Stomach smooth muscle (tissue), 2 donors: ENCODE measurements around the gene RSBN1L.

Source experiments
- H3K27ac ChIP-seq: one replicate; pipeline ENCODE4 v1.7.0; 2013; ENCODE audit warnings: mild to moderate bottlenecking, low read length, inconsistent platforms
- H3K27me3 ChIP-seq, 2 donors: one replicate each; pipeline ENCODE4 v1.7.0; 2013; ENCODE audit warnings: low read length in 2 of 2; ENCODE audit not compliant: insufficient read depth in 2 of 2, control insufficient read depth in 1 of 2
- H3K36me3 ChIP-seq, 2 donors: one replicate each; pipeline ENCODE4 v1.7.0; 2013; ENCODE audit warnings: low read length in 2 of 2; ENCODE audit not compliant: control insufficient read depth in 2 of 2, insufficient read depth in 2 of 2
- H3K4me1 ChIP-seq: one replicate; pipeline ENCODE4 v1.7.0; 2013; ENCODE audit warnings: low read length; ENCODE audit not compliant: control insufficient read depth, insufficient read depth
- H3K4me3 ChIP-seq, 2 donors: one replicate each; pipeline ENCODE4 v1.7.0; 2013; ENCODE audit warnings: low read length in 2 of 2
- H3K9ac ChIP-seq, 2 donors: one replicate each; pipeline ENCODE4 v1.7.0; 2013; ENCODE audit warnings: low read length in 2 of 2, mild to moderate bottlenecking in 1 of 2
- H3K9me3 ChIP-seq, 2 donors: one replicate each; pipeline ENCODE4 v1.7.0; 2013; ENCODE audit warnings: low read length in 2 of 2; ENCODE audit not compliant: control insufficient read depth in 2 of 2
- donor health status: healthy.
- donor health status: Pancreatic carcinoma.

RSBN1L gene

GRCh38 chr7:77791956-77792355 is 95.7 kb downstream of the RSBN1L start:
- Histone ChIP-seq H3K9me3 (no peaks in the 10 kb centered on the region), H3K4me3 (no peak overlapping the region), H3K9ac (no peak overlapping the region), H3K4me1 (peaks cover 3% of the 10 kb centered on the region), H3K27ac (no peak overlapping the region), H3K27me3 (no peaks in the 10 kb centered on the region), H3K36me3 (peaks cover 3 to 7% of the 10 kb centered on the region in 2 donors)

DNA sequence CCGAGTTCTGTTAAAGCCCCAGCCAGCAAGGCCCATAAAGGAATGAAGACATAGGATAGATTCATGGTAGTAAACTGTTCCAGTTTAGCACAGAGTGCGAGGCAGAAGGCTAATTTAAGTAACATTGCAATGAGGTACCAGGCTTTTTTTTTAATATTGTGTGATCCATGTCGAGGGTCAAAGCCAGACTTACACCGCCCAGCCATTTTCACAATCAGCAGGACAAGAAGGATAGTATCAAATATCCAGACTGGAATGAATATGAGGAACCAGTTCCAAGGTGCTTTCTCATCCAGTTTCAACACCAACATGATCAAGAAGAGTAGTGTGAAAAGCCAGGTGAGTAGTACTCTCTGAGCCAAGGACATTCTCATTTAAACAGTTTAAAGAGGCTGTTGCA is 97.7 kb downstream of the RSBN1L start:
- Histone ChIP-seq H3K27me3 (no peaks in the 10 kb centered on the region), H3K4me1 (peaks cover 10% of the 10 kb centered on the region), H3K36me3 (peaks cover 3 to 7% of the 10 kb centered on the region in 2 donors), H3K9me3 (no peaks in the 10 kb centered on the region), H3K27ac (no peak overlapping the region), H3K9ac (no peak overlapping the region), H3K4me3 (no peak overlapping the region)

GRCh38 chr7:77796109-77796508 is 99.8 kb downstream of the RSBN1L start:
- Histone ChIP-seq H3K27me3 (no peaks in the 10 kb centered on the region), H3K9me3 (no peaks in the 10 kb centered on the region), H3K36me3 (peaks cover 3 to 7% of the 10 kb centered on the region in 2 donors), H3K4me1 (peaks cover 16% of the 10 kb centered on the region), H3K27ac (no peak overlapping the region), H3K9ac (no peak overlapping the region), H3K4me3 (no peak overlapping the region)

DNA sequence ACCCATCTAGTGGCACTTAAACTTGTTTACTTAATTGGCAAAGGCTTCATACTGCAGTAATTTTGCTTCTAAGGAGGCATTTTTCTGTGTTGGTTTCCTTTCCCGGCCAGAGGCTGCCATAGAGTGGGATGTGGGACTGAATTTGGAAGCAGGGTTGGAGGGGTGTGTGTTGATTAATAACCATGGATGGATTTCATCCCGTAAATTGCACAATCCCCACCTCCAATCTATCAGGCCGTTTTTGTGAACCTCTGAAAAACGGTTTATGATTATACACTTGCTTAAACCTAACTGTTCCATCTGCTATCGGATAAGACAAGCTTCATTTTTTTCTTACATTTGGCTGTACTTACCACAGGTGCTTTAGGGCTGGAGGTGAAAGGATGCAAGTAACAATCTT is 100.7 kb downstream of the RSBN1L start:
- Histone ChIP-seq H3K4me1 (peaks cover 16% of the 10 kb centered on the region), H3K27ac (no peak overlapping the region)

DNA sequence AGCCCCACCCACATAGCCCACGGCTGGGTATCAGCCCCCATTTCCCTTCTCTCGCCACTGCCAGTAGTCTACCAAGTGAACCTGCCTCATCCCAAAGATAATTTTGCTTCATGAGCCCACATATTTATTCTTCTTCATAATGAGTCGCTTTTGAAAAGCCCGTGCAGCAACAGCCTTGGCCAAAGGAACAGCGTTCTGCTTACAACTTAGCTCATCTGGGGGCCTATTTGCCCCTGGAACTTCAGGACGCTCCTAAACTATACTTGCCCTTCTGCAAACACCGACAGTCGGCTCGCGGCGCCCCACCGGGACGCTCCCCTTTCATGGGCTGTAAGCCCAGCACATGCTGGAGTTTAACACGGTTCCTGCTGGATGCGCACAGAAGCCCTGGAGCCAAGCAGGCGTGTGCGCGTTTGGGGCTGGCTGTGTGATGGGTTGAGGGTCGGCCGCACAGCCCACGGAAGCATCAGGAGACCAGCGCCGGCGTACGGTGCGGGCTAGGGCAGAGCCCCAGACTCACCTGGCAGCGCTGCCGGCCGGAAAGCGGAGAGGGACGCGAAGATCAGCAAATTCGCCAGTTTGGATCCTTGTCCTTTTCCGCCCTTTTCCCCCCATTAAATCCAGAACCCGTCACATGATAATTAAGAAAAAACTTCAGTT is 101.6 kb downstream of the RSBN1L start:
- Histone ChIP-seq H3K27me3 (no peaks in the 10 kb centered on the region), H3K4me3 (peak overlapping the region; percentile 98), H3K4me1 (peaks cover 16% of the 10 kb centered on the region), H3K9me3 (no peaks in the 10 kb centered on the region), H3K36me3 (peaks cover 3 to 7% of the 10 kb centered on the region in 2 donors), H3K27ac (peak overlapping the region; percentile 75), H3K9ac (peak overlapping the region; percentile 85 to 91)

More for the DNA sequence above, 100.7 kb downstream of the RSBN1L start:
- H3K9me3 ChIP-seq, result no peaks in the 10 kb centered on the region
- peaks cover 3 to 7% of the 10 kb centered on the region in 2 donors for H3K36me3 ChIP-seq
- H3K4me3 ChIP-seq, result peak overlapping the region; percentile 98
- H3K27me3 ChIP-seq, result no peaks in the 10 kb centered on the region
- H3K9ac ChIP-seq, result peak overlapping the region in 1 of 2 donors; percentile 91

DNA sequence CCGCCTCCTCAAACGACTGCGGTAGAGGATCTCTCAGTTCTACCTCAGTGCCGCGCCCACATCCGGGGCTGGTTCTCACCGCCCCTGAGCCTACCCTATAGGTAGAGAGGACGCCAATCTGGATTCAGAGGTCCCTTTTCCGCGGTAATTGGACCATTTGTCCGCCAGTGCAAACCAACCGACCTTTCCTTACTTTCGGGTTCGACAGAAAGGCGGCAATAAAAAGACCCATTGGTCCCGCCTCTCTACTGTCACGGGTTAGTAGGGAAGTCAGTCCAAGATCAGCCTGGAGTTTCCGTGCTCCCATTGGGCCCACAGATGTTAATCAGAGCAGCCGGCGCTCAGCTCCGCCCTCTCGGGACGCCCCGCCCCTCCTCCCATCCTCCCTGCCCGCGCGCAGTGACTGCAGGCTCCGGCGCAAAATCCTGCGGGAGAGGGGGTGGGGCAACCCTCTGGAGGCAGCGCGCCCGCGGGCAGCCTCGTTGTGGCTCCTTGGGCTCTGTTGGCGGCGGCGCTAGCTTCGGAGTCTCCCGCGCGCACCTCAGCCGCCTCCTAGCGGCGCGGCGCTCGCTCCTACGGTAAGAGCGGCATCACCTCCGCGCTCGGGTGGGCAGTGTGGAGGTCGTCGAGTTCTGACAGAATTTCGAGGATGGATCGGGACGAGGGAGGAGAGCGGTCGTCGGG is 102.3 kb downstream of the RSBN1L start, which contains the start of the genes PHTF2 and TMEM60:
Gene PHTF2, plus strand, starts transcription at position 380 of the 684 bp plus-strand sequence.
Gene TMEM60, minus strand, starts transcription at position 41 of the 684 bp plus-strand sequence. CDS start 4,061 bp downstream, outside the sequence.
- Histone ChIP-seq H3K4me1 (peaks cover 16% of the 10 kb centered on the region), H3K9me3 (no peaks in the 10 kb centered on the region), H3K27ac (peak within 1 kb of the TSS; percentile 75), H3K27me3 (no peaks in the 10 kb centered on the region), H3K36me3 (peaks cover 3 to 7% of the 10 kb centered on the region in 2 donors), H3K4me3 (peak within 1 kb of the TSS; percentile 98), H3K9ac (peak within 1 kb of the TSS; percentile 85 to 91)

DNA sequence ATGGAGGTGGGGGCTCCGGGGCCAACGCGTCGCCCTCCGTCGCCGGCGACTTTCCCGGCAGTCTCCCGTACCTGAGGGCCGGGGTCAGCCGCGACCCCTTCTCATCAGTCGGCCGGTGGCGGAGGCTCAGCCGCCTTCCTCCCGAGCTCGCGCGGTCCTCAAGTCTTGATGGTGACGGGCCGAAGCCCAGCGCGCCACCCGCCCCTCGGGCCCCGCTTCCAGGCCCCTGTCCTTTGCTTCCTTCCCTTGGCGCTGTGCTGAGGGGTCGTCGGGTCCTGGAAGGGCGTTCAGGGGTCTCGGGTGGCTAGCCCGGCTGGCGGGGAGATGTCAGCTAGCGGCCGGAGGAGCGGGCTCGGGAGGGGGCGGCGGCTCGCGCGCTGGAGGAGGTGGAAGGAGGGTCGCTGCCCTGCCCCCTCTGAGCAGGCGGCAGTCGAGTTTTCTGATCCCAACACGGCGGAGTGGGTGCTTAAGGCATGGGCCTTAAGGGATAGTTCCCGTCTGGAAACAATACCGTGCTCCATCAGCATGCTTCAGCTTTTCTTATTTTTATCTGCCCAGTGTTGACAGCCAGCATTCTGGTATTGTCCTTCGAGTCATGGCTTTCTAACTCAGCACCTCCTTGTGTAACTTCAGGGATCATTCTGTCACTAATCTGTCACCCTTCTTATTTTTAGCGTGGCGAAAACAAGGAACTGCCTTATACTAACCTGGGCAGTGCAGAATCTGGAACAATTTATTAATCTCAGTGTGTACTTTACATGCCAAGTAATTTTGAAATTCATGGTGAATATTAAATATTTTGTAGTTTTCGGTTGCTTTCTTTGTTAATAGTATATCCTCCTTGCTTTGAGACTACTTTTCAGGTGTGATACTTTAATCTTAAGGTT is 103.1 kb downstream of the RSBN1L start:
- Histone ChIP-seq H3K36me3 (peaks cover 0 to 3% of the 10 kb centered on the region in 2 donors), H3K27ac (peak overlapping the region; percentile 53), H3K4me3 (peak overlapping the region; percentile 63 to 98), H3K9me3 (no peaks in the 10 kb centered on the region), H3K27me3 (no peaks in the 10 kb centered on the region), H3K4me1 (peaks cover 16% of the 10 kb centered on the region), H3K9ac (peak overlapping the region; percentile 70 to 78)

- Histone ChIP-seq H3K27ac (no peak overlapping the region), H3K9me3 (no peaks in the 10 kb centered on the region), H3K9ac (peak overlapping the region in 1 of 2 donors; percentile 70), H3K4me3 (peak overlapping the region in 1 of 2 donors; percentile 98), H3K4me1 (peaks cover 16% of the 10 kb centered on the region), H3K27me3 (no peaks in the 10 kb centered on the region), H3K36me3 (no peaks in the 10 kb centered on the region)
These were observed 103.9 kb downstream of the RSBN1L start for GRCh38 chr7:77800158-77800557.

DNA sequence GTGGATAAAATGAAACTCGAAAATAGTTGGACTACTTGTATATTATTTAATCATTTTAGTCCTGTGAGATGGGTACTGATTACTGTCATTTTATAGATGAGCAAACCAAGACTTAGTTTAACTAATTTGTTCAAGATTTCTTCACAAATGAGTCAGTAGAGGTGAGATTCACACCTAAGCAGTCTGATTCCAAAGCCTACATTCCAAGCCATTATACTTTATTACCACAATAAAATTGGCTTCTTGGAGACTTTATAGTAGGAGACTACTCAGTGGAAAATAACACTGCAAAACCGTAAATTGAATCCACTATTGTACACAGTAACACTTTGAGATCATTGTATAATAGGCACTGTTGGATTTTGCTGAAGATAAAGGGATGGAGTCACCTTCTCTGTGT is 104.5 kb downstream of the RSBN1L start:
- H3K4me1 ChIP-seq, result peaks cover 16% of the 10 kb centered on the region
- no peak overlapping the region for H3K27ac ChIP-seq

DNA sequence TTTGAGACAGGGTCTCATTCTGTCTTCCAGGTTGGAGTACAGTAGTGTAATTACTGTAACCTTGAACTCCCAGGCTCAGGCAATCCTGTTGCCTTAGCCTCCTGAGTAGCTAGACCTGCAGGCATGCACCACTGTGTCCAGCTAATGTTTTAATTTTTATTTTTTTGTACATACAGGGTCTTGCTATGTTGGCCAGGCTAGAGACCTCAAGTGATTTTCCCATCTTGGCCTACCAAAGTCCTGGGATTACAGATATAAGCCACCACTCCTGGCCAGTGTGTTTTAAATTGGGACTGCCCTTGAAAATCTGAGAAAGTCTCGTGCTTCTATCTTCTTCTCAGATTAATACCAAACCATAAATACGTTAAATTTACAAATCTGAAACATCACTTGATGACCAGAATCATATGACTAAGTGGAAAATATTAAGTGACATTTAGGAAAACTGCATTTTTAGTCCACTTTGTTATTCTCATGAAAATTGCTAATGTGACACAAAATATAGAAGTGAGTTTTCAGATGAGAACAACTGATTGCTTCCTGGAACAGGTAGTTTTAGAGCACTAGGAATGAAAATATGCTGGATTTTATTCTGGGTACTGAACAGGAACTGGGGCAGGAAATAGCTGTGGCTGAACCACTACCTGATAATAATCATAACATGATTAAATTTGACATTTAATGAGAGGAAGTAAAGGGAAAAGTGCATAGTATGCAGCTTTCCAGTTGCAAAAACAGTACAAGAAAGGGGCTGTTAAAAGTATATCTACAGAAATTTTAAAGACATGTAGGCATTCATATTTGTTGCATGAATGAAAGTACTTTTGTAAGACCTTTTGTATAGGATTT is 106.5 kb downstream of the RSBN1L start:
- peaks cover 6% of the 10 kb centered on the region for H3K4me1 ChIP-seq
- H3K9me3 ChIP-seq, result no peaks in the 10 kb centered on the region
- H3K4me3 ChIP-seq, result no peak overlapping the region
- H3K9ac ChIP-seq, result no peak overlapping the region
- H3K27ac ChIP-seq, result no peak overlapping the region
- H3K27me3 ChIP-seq, result no peaks in the 10 kb centered on the region
- no peaks in the 10 kb centered on the region for H3K36me3 ChIP-seq

More for the DNA sequence above, 104.5 kb downstream of the RSBN1L start:
- Histone ChIP-seq H3K36me3 (no peaks in the 10 kb centered on the region), H3K9ac (no peak overlapping the region), H3K9me3 (no peaks in the 10 kb centered on the region), H3K4me3 (no peak overlapping the region), H3K27me3 (no peaks in the 10 kb centered on the region)
